NCI-H146 (cell line): ENCODE data around the gene PIGX.
A peak's percentile ranks its signal among the peaks of the same experiment; 100 is the strongest.

ENCODE experiments used
- DNase-seq: peaks from one replicate; lab custom pipeline; 2025; lab: John Stamatoyannopoulos, UW

The PIGX gene

DNA sequence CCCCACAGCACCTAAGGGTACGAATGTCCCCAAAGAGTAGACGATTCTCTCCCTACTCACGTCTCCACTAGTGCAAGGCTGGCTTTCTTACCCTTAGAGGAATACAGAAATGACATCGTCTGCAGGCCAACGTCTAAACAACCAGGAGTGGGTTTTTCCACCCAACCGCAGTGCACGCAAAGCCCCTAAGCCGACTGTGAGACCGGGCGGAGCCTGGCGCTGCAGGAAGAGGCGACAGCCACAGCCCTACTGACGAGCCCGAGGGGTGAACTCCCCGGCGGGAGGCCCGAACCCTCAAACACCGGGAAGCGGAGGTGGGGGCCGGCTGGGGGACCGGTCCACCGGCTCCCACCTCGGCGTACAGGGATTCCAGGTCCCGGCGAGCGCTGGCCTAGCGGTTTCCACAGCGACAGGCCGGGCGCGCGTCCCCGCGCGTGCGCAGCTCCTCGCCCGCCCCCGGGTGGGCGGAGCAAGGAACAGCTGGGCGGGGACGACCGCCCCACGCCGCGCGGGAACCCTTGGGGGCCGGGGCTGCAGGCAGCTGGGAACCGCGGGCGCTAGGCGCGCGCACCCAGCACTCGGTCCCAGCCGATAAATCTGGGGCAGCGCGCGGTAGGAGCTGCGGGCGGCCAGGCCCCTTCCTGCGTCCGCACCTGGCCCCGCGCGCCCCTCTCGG lies at the start of gene PIGX, which contains the start of gene CEP19:
TSS of gene PIGX (plus strand) at position 540 of the 676 bp plus-strand sequence.
TSS of gene CEP19 (minus strand) at position 413 of the 676 bp plus-strand sequence. CDS start 3,593 bp downstream, outside the sequence.
- DNase-seq = peak; percentile 85

DNA sequence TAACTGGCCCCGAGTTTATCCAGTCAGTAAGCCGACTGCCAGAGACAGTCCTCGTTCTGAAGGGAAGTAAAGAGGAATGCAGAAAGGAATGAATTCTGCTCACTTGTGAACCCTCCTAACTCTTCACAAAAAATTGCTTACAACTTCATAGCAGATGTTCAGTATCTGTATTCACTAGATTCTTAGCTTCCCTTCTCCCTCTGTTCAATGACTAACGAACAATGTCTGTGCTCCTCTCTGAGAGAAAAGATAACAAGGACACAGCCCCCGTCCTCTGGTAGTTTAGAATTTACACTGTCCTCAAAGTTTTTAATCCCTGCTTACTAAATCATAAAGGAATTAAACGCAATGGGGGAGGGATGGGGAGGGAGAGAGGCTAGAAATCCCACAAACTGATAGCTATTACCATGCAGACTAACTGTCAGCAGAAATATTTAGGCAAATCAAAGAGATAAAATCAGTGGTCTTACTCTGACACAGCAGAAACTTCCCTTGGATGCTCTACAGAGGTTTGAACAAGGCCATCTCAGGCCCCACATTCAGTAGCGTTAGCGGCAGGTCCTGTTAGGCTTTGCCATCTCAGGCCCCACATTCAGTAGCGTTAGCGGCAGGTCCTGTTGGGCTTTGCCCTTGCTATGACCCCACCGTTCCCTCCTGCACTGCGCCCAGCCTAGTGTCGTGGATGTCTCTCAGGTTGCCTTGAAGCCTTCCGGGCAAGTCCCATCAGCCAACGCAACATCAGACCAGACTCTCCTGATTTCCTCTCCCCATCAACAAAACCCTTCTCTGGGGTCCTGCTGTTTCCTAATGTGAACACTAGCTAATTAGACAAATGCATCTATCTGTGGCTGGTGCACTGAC lies 49.2 kb upstream of the PIGX start:
- no peak for DNase-seq

DNA sequence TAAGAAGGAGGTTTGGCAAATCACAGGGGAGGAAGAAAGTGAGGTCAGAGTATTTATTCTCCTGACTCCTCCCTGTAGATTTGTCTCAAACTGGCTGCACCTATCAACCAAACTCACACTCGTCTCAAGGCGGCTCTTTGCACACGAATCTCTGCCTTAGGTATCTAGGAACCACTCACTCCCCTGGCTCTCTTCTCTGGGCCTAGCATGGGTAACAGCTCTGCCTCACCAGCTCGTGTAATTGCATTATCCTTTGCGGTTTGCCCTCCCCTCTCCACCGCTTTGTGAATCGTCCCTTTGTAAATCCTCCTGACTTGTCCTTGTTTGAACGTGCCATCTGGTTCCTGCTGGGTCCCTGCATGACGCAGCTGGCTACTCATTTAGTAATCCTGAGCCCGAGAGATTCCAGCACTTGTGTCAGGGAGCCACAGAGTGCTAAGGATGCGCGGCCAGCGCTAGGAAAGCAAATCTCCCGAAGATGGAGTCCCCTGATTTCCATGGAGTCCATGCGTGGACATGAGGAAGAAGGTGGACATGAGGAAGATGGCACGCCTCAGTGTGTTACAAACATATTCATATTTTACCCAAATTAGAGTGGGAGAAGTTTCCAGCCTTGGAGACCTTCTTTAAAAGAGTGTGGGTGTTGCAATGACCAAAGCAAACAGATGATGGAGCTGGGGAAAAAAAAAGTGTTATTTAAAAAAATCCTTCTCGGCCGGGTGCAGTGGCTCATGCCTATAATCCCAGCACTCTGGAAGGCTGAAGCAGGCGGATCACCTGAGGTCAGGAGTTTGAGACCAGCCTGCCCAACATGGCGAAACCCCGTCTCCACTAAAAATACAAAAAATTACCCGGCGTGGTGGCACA lies 45.9 kb upstream of the PIGX start:
- peak; percentile 96 for DNase-seq

DNA sequence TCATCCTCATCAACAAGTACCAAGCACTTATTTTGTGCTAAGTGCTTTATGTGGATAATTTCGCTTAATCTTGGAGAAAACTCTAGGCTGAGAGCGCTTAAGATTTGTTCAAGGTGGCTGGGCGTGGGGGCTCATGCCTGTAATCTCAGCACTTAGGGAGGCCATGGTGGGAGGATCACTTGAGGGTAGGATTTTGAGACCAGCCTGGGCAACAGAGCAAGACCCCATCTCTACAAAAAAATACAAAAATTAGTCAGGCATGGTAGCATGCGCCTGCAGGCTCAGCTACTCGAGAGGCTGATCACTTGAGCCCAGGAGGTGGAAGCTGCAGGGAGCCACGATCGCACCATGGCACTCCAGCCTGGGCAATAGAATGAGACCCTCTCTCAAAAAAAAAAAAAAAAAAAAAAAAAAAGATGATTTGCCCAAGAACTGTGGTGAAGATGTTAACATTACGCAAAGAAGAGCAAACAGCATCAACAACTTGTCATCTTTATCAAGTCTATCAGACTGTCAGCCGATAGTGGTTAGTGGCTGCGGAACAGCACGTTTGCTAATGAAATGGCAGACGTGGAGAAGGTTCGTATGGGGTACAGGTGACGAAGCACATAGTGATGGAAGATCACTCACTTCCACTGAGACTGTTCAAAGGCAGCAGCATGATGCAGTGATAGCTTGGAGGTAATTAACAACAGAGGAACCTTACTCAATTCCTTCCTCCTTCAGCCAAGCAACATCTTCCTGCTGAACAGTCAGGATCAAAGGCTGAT lies 44.9 kb upstream of the PIGX start:
- DNase-seq = no peak

DNA sequence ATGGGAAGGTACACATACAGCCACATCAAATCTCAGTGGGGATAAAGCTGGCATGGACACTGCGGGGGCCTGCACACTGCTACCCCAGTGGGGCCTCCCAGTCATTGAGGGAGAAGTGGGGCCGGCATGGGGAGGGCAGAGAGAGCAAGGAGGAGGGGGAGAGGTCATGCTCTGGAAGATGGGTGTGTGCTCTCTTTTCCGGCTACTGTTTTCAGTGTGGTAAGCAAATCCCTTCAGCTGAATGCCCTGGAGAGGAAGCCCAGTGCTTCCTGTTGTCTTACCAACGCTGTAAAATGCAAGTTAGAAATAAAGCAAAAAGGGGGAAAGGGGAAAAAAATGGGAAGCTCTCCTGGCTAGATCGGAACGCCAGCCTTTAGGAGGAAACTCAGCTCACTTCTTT lies 41.8 kb upstream of the PIGX start:
- no peak for DNase-seq

DNA sequence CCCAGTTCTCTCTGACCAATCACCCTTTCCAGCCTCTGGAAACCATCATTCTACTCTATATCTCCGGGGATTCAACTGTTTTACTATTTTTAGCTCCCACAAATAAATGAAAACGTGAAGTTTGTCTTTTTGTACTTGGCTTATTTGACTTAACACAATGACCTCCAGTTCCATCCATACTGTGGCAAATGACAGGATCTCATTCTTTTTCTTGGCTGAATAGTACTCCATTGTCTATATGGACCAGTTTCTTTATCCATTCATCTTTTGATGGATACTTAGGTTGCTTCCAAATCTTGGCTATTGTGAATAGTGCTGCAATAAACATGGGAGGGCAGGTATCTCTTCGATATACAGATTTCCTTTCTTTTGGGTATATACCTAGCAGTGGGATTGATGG lies 38.5 kb upstream of the PIGX start:
- no peak for DNase-seq

DNA sequence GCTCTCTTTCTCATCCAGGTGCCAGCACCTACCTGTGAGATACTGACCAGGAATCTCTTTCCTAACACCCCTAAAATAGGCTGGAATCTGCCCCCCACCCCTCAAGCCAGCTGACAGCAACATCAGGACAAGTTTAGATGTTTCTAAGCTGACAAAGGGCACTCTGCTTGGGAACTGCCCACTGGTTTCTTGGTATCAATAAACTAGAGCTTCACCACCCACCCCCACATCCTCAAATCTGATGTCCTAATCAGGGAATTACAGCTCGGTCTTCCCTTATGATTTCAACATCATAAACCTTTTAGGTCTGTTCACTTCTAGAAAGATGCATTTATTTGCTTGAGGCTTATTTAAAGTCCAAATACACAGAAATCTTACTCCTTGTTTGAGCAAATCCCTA lies 34.8 kb upstream of the PIGX start:
- no peak for DNase-seq

DNA sequence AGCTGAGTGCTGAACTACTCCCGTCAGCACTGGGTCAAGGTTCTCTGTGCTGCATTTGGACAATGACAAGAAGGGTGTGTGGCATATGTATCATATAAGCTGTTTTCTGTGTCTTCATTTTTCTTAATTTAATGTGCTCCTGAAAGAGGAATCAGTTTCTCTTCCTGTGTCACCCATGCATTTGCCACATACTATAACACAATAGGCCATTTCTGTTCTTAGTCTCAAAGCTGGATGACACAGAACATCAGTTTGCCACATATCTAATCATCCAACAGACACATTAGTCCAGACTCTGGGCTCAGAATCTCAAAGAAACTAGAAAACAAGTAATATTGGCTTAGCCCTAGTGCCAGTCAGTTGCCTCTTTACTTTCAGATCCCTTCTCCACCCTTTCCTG lies 34.2 kb upstream of the PIGX start:
- no peak for DNase-seq

DNA sequence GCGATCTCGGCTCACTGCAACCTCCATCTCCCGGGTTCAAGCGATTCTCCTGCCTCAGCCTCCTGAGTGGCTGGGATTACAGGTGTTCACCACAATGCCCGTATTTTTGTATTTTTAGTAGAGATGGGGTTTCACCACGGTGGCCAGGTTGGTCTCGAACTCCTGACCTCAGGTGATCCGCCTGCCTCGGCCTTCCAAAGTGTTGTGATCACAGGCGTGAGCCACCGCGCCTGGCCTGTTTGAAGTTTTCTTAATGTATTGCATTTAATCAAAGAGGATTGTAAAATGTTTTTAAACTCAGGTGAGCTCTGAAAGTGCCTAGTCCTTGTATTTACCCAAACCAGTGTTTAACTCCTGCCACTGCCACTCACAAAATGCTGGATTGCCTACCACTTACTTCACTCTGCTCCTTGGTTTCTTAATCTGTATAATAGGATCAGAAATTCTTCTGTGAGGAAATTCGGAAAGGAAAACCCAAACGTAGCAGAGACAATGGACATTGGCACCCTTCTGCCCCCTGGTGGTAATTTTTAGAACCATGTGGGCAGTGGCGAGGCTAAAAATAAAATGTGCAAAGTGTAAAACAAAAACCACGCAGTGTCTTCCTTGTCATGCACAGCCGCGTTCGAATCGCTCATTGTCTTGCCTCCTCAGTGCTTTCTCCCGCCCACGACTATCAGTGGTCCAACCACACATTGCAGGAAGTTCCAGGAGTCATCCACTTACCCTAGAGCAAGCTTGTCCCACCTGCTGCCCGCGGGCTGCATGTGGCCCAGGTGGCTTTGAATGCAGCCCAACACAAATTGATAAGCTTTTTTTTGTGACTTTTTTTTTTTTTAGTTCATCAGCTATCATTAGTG lies 27.4 kb upstream of the PIGX start:
- DNase-seq = peak; percentile 78

DNA sequence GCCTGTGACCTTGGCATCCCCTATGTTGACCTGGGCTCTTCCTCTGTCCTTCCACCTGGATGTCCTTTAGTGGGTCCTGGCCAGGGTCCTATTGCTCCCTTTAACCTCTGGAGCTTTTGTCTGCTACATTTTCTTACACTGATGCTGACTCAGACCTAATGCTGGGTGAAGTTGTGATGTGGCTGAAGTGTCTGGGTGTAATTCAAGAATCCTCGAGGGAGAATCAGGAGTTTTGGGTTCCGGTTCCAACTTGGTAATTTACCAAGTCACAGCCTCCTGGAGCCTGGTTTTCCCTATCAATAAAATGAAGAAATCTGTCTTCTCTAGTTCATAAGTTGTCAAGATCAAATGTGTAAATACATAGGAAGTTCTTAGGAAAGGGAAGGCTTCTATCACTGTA lies 25.7 kb upstream of the PIGX start:
- DNase-seq = no peak

DNA sequence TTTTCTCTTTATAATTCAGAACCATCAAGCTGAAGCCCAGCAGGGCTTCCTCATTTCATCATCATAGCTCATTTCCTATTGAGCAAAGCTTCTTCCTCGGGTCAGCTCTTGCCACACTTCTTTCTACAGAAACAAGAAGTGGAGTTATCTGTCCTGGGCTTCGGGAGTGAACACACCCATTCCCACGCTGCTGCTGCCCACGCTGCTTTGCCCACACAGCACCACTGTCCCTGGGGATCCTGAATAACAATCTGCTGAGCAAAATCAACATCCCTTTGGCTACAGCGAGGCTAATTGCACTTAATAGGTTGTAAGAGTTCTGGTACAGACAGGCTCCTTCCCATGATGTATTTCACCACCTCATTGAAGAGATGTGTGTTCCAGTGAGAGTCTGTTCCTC lies 23.8 kb upstream of the PIGX start:
- DNase-seq = peak; percentile 54

DNA sequence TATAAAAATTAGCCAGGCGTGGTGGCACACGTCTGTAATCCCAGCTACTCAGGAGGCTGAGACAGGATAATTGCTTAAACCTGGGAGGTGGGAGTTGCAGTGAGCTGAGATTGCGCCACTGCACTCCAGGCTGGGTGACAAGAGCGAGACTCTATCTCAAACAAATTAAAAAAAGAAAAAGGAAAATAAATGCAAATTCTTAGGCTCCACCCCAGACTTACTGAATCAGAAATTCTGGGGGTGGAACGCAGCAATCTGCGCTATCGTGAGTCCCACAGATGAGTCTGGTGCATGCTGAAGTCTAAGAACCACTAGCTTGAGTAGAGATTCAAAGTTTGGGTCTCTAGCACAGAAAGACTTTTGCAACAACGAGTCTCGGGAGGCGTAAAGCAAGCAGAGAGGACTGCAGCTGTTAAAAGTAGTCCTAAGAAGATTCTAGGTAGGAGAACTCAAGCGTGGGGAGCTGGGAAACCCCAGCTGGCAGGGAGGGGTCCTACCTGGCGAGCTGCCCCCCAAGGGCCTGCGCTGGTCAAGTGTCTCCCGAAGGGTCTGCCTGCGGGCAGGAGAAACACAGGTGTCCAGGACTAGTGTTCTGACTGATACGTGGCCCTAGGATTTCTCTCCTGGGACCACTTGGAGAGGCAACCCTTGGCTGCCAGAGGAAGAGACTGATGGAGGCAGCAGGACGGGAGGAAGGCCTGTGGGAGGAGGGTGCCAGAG lies 22.1 kb upstream of the PIGX start:
- no peak for DNase-seq

DNA sequence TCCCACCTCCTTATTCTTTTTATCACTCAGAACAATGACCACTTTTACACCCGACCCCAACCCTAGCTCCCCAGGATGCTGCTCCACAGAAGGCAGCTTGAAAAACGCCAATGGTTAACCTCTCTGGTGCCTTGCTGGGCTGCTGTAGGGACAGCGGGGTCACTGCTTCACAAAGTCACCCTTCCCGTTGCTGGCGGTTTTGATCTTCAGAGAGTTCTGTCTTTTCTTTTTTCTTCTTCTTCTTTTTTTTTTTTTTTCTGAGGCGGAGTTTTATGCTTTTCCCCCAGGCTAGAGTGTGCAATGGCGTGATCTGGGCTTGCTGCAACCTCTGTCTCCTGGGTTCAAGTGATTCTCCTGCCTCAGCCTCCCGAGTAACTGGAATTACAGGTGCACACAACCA lies 20.8 kb upstream of the PIGX start:
- no peak for DNase-seq

DNA sequence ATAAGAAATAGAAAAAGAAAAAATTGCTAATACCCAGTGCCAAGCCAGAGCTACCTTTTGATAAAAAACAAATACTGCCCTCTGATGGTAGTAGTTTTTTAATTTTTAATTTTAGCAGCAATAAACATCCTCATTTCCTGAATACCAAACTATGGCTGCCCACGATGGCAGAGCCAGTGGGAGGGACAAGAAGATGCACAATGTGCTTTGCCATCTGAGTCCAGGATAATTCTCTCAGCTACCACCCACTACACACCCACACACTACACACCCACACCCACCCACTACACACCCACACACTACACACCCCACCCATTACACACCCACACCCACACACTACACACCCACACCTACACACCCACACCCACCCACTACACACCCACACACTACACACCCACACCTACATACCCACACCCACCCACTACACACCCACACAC lies 18.0 kb upstream of the PIGX start:
- no peak for DNase-seq

DNA sequence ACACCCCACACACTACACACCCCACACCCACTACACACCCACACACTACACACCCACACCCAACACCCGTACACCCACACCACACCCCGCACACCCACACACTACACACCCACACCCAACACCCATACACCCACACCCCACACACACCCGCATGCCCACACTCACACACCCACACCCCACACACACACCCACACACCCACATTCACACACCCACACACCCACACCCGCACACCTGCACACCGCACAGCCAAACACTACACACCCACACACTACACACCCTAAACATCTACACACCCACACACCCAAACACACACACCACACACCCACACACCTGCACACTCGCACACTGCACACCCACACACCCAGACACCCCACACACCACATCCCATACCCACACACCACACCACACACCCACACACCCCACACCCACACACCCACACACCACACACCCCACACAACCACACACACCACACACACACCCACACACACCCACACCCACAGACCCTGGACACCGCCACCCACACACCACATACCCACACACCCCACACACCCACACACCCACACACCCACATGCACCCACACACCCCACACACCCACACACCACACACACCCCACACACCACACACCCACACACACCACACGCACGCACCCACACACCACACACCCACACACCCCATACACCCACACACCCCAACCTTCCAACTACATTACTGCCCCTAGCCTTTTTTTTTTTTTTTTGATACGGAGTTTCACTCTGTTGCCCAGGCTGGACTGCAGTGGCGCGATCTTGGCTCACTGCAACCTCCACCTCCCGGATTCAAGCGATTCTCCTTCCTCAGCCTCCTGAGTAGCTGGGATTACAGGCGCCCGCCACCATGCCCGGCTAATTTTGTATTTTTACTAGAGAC lies 17.0 kb upstream of the PIGX start:
- DNase-seq = no peak

DNA sequence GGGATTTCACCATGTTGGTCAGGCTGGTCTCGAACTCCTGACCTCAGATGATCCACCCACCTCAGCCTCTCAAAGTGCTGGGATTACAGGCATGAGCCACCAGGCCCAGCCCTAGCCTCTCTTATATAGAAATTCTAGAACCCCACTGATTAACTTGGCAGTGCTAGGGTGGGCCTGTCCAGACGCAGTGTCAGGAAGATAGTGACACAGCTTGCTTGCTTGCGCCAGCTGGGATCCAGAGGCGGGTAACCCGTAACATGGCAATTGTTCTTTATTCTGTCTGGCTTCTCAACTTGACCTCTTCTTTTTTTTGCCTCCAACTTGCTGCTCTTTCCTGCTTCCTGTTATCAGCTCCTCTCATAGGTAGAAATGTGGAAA lies 16.3 kb upstream of the PIGX start:
- no peak for DNase-seq

DNA sequence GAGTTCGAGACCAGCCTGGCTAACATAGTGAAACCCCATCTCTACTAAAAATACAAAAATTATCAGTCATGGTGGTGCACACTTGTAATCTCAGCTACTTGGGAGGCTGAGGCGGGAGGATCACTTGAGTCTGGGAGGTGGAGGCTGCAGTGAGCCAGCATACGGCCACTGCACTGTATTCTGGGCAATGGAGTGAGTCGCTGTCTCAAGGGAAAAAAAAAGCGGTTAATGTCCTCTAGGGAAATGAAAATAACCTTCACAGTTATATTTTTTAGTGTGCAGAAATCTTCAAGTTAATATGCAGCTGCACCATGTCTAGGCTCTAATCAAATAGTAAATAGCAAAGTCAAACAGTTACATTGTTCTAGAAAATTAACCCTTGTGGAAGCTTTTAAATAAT lies 14.9 kb upstream of the PIGX start:
- no peak for DNase-seq

DNA sequence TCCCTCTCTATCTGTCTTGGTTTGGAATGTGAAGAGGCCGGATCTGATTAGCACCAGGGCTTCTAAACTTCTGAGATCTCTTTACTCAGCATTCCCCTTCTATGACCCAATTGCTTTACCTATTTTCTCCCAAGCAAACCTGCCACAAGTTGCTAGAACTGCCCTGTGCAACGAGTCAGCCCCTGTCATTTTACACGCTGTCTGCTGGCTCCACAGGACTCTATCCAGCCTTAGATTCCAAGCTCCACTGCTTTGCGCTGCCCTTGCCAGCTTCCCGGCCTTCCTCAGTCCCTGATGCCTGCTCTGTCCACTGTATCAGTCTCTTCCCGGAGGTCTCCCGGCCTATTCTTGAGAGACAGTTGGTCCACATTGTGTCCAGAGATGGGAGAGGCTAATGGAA lies 12.4 kb upstream of the PIGX start:
- DNase-seq = no peak

DNA sequence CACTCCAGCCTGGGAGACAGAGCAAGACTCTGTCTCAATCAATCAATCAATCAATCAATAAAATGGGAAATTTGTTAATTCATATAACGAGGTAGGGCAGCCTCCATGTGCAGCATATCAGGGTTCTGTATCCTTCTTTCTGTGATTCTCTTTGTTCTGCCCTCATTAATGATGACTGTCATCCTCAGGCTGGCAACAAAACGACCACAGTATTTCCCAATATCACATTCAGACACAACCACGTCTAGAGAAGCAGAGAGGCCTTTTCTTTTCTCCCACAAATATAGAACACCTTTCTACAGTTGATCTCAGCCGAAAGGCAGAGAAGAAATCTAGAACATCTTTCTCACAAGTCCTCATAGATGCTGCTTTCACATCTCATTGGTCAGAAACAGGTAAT lies 11.4 kb upstream of the PIGX start:
- no peak for DNase-seq
